Ureter (tissue), 1 donor: ENCODE measurements around the gene CARM1. TPM values are rescaled to one million over a fixed set of nuclear protein-coding genes. Genes with fewer than 3 reads are reported as not detected.
A peak's percentile ranks its signal among the peaks of the same experiment; 100 is the strongest.
"Not testable (repeated sequence)": the region's sequence is repeated elsewhere in the genome, so short reads cannot be mapped to it uniquely, and the experiment has no call there.

Experiments used
- DNase-seq: peaks from one replicate; pipeline ENCODE4 v3.0.0-alpha.2; 2020; ENCODE audit warnings: low spot score
- total RNA-seq: library from RNA; stranded (reverse); gene quantifications from one replicate; pipeline ENCODE4 v1.2.4, GENCODE V29; 2023
- donor health status: DM: yes; HTN: yes; CAD: no.

The CARM1 gene
- total RNA-seq: 41.2 TPM

DNA sequence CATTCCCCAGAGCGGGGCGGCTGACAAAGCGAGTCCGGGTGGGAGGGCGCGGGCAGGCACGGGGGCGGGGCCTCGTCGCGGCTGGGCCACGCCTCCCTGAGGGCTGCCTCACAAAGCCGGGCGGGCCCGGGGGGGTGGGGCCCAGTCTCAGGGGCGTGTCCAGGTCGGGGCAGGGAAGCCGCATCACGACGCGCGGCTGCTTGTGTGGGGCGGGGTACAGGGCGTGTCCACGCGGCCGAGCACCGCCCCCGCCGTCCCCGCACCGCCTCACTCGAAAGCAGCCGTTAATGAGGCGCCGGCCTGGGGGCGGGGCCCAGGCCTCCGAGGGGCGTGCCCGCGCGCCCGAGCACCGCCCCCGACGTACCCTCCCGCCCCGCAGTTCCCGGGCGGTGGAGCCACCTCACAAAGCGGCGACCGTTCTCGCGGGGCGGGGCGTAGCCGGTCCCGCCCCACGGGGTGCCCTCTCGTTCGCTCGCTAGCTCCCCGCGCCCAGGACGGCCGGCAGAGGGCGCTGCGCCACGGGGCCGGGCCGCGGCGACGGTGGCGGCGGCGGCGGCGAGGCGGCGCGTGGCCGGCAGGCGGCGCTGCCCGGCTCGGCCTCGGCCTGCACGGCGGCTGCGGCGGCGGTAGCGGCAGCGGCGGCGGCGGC lies at the start of gene CARM1:
Gene CARM1, plus strand, starts transcription at position 599 of the 649 bp plus-strand sequence. CDS start 150 bp downstream, outside the sequence.
- peak; percentile 99 for DNase-seq

- no peak for DNase-seq
Observed at GRCh38 chr19:10823690-10824089, 47.7 kb upstream of the CARM1 start.

GRCh38 chr19:10826231-10826630 lies 45.1 kb upstream of the CARM1 start:
- DNase-seq: no peak

- DNase-seq: no peak
Observed at GRCh38 chr19:10826846-10827245, 44.5 kb upstream of the CARM1 start.

DNA sequence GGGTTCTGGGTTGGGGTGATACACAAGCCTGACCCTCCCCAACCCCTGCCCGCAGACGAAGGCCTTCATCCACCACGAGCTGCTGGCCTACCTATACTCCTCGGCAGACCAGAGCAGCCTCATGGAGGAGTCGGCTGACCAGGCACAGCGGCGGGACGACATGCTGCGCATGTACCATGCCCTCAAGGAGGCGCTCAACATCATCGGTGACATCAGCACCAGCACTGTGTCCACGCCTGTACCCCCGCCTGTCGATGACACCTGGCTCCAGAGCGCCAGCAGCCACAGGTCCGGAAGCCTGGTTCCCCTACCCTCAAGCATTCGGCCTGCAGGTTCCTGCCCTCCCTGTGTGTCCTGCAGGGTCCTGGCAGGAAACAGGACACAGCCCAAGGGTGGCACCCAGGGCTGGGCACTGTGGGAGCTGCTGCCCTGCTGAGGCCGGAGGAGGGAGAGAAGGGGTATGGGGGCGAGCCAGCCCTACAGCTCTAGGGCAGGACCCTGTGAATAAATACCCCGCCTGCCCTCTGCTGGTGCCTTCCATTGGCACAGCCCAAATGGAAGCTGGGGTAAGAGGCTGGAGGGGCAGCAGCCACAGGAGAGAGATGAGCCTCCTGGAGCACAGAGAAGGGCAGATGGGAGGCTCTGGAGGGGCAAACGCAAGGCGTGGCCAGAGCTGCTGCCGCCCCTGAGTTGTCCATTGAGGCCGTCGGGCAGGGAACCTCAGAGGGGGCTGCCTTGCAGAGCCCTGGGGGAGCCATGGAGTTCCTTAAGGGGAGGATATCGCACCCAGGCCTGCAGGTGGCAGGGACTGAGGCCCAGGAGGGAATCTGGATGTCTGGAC lies 42.2 kb upstream of the CARM1 start:
- DNase-seq: no peak

DNA sequence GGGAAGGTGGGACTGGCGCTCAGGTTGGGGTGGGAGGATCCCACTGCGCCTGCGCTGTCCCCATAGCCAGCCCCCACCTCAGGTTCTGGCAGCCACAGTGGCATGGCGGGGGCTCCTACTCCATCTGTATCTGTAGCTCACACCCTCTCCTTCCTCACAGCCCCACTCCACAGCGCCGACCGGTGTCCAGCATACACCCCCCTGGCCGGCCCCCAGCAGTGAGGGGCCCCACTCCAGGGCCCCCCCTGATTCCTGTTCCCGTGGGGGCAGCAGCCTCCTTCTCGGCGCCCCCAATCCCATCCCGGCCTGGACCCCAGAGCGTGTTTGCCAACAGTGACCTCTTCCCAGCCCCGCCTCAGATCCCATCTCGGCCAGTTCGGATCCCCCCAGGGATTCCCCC lies 41.4 kb upstream of the CARM1 start:
- no peak for DNase-seq

DNA sequence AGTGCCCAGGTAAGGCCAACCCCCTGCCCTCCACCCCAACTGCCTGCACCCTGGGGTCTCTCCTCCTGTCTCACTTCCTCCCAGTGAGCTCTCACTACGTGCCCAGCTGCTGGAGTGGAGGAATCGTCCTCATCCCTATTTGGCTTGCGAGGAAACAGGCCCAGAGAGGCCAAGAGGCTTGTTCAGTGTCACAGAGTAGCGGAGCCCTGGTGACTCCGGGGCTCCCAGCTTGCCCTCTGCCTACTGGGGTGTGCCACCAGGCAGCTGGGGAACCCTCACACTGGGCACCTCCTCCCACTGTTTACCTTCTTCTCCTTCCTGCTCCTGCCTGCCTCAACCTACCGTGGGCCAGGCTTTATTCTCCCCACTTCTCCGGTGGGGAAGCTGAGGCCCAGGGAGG lies 41.0 kb upstream of the CARM1 start:
- DNase-seq: no peak

- DNase-seq: no peak
Observed at GRCh38 chr19:10830931-10831779, 40.2 kb upstream of the CARM1 start.

- no peak for DNase-seq
Observed at GRCh38 chr19:10831987-10832938, 39.1 kb upstream of the CARM1 start.

GRCh38 chr19:10832939-10833296 lies 38.4 kb upstream of the CARM1 start:
- no peak for DNase-seq

DNA sequence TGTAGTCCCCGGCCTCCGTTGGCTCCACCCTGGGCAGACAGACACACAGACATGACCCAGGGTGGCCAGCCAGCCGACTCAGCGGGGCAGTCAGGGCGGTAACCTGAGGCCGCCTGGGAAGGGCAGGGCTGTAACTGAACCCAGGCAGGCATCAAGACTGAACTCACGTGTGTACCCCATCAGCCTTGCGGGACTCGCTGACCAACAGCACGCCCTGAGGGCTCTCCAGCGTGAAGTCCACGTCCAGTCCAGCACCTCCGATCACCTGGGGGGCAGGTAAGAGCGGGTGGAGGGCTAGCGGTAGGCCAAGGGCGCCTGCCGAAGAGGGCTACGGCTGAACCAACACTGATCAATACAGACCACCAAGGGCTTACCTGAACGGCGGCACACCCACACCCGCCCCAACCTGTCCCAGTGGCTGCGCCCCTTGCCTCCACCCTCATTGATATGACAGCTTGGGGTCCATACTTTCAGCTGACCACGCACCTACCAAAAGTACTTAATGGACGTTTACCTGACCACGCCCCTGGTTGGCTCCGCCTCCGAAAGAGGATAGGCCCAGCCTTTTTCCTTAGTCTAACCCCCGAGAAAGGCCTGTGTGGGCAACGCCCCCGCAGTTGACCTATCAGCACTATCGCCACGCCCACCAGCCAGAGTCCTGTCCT lies 36.1 kb upstream of the CARM1 start:
- DNase-seq: no peak

DNA sequence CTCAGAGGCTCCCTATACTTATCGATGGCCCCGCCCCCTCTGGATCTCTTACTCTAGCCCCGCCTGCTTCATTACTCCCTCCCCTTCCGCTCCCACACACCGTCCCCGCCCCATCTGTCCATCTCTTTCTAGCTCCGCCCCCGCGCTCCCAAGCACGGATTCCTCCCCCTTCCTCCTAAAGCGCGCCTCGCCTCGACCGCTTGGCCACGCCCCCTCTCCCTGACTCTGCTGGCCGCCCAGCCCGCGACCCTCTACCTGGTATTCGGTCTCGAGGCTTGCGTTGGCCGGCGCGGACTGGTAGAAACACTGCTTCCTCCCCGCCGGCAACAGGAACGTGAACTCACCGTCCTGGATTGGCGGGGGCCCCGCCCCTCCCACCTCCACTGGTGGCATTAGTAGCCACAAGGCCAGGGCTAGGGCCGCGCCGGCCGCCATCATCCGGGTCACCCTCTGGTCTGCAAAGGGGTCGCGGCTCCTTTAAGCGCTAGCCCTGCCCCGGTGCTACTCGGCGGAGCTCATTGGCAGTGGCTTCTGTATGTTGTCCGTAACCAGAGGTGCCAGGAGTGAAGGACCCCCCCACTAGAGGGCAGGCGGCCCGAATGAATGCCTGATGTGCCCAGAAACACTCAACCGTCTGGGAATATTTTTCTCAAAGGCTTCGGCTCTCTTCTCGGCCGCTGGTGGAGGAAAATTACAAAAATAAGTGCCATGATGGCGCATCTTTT lies 35.4 kb upstream of the CARM1 start, which contains the start of gene TMED1:
Gene TMED1, minus strand, starts transcription at position 459 of the 725 bp plus-strand sequence. Its CDS starts 21 bp downstream, at position 438.
- DNase-seq: peak; percentile 100

- peak; percentile 85 for DNase-seq
Observed at GRCh38 chr19:10836479-10837330, 34.6 kb upstream of the CARM1 start.

DNA sequence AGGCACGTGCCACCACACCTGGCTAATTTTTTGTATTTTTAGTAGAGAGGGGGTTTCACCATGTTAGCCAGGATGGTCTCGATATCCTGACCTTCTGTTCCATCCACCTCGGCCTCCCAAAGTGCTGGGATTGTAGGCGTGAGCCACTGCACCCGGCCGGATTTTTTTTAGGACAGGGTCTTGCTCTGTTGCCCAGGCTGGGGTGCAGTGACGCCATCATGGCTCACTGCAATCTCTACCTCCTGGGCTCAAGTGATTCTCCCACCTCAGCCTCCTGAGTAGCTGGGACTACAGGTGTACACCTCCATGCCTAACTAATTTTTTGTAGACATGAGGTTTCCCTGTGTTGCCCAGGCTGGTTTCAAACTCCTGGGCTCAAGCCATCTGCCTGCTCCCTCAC lies 33.7 kb upstream of the CARM1 start:
- not testable (repeated sequence) for DNase-seq

DNA sequence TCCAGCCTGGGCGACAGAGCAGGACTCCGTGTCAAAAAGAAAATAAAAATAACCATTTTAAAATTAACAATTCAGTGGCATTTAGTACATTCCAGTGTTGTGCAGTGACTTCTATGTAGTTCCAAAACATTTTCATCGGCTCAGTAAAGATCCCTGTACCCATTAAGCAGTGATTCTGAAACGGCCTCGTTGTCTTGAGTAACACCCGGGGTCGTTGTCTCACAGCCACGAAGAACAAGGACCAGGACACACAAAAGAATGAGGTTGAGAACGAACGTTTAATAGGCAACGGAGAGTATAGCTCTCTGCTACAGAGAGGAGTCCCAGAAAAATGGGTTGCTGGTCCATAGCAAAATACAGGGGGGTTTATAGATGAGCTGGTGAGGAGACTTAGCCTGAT lies 33.0 kb upstream of the CARM1 start:
- DNase-seq: no peak

DNA sequence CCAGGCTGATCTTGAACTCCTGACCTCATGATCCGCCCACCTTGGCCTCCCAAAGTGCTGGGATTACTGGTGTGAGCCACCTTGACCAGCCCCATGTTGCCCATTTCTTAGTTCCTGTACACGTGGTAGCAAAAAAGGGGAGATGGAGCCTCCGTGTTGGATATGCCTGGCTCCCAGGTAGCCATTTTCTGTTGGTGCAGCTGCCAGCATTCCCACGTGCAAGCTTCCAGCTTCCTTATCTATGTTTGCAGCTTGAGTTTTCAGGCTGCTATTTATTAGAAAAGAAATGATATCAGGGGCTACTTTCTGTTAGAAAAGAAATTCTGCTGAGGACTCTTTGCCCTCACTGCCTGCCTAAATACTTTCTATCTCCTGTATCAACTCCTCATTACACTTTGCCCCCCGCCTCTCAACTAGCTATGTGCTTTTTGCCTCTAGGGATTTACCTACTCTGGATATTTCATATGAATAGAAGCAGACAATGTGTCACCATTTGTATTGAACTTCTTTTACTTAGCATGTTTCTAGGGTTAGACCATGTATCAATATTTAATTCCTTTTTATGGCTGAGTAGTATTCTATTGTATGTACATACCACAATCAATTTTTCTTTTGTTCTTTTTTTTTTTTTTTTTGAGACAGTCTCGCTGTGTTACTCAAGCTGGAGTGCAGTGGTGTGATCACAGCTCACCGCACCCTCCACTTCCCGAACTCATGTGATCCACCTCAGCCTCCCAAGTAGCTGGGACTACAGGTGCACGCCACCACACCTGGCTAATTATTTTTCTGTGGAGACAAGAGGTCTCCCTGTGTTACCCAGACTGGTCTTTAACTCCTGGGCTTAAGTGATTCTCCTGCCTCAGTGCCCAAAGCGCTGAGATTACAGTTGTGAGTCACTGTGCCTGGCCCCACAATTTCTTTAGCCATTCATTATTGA lies 32.0 kb upstream of the CARM1 start:
- DNase-seq: no peak

DNA sequence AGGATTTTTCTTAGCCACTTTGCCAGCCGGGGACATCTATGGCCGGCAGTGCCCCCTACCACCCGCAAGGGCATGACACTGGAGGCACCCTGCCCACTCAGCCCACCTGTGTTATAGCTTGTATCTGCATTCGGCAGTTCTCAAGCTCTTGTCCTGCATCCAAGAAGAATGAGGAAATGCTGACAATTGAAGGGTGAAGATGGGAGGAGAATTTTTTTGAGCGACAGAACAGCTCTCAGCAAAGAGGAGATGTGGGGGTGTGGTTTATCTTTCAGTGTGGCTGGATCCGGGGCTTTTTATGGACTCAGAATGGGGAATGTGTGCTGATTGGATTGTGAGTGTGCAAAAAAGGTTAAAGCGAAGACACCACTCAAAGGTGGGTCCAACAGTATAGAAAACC lies 28.6 kb upstream of the CARM1 start:
- DNase-seq: no peak
